Measurements from ENCODE around the gene CST8.

The CST8 gene

DNA sequence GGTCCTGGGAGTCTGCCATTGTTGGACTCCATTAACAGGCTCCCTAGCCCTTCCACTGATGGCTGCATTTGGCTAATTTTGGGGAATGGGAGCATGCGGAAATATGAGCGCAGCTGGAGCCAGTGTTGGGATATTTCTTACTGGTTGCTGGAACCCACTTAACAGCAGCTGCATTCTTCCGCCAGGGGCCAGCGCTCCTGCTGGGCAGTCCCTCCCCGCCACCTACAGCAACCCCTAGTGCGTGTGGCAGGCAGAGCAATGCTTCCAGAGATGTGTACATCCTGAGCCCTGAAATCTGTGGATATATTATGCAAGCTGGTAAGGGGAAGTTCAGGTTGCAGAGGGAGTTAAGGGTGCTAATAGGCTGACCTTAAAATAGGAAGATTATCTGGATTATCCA lies 16.4 kb downstream of the CST8 start:
- Histone ChIP-seq H3K4me1 (ENCODE audit: control extremely low read depth in 1 of 4, control insufficient read depth in 4 of 4, insufficient read depth in 4 of 4, low read length in 3 of 4) (no peaks in the 10 kb centered on the region), H3K27me3 (replicated peaks in 2 of 5; ENCODE audit: control insufficient read depth in 4 of 5, insufficient read depth in 5 of 5, low read length in 4 of 5) (peaks cover 0 to 2% (median 0%) of the 10 kb centered on the region in 5 experiments), H3K4me3 (ENCODE audit: control insufficient read depth in 1 of 7, extremely low read depth in 1 of 7, insufficient read depth in 4 of 7, low read depth in 2 of 7, low read length in 6 of 7) (no peak overlapping the region), H3K9me3 (ENCODE audit: control extremely low read depth in 1 of 5, control insufficient read depth in 4 of 5, insufficient read depth in 2 of 5, low read depth in 1 of 5, low read length in 4 of 5) (no peaks in the 10 kb centered on the region), H3K36me3 (ENCODE audit: control insufficient read depth in 4 of 4, insufficient read depth in 4 of 4, low read length in 3 of 4) (no peaks in the 10 kb centered on the region), H3K27ac (ENCODE audit: insufficient read depth in 1 of 2, low read depth in 1 of 2, low read length in 2 of 2, poor library complexity in 1 of 2, severe bottlenecking in 2 of 2) (no peak overlapping the region)
- WGBS (ENCODE audit: insufficient coverage): 100% methylated on average over 1 of the region's 6 CpGs
- ChIA-PET CTCF (no interaction called here), POLR2A (no interaction called here)
- DNase-seq: no peak

DNA sequence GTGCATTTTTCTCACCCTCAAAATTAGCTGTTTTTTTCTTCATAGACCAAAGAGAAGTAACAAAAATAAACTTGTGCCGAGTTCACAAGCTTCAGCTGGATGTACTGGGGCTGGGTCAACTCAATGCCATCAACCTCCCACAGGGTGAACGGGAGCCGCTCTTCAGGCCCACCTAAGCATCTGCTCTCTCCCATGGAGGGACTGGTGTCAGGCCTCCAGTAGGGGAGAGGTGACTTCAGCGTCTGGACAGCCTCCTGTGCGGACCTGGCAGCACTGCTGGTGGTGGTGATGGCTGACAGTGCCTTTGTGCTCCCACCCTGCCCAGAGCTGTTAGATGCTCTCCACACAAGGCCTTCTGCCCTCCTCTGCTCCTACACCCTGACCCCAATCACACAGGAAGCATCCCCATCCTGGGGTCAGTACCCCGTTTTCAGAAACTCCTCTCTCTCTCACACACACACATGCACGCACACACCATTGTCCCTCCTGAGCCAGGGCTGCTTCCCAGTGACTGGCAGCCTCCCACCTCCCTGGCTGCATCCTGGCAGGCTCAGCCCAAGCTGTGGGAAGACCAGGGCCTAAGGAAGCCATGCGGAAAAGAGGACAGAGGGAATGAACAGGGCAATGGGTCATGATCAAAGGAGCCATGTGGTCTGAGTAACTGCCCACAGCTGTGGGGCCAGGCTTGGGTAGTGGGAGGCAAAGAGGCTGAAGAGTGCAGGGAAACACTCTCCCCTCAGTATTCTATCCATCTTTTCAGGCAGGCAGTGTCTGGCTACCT lies 17.7 kb downstream of the CST8 start:
- Histone ChIP-seq H3K4me3 (ENCODE audit: control insufficient read depth in 1 of 7, extremely low read depth in 1 of 7, insufficient read depth in 4 of 7, low read depth in 2 of 7, low read length in 6 of 7) (no peak overlapping the region), H3K36me3 (ENCODE audit: control insufficient read depth in 4 of 4, insufficient read depth in 4 of 4, low read length in 3 of 4) (no peaks in the 10 kb centered on the region), H3K9me3 (ENCODE audit: control extremely low read depth in 1 of 5, control insufficient read depth in 4 of 5, insufficient read depth in 2 of 5, low read depth in 1 of 5, low read length in 4 of 5) (no peaks in the 10 kb centered on the region), H3K4me1 (ENCODE audit: control extremely low read depth in 1 of 4, control insufficient read depth in 4 of 4, insufficient read depth in 4 of 4, low read length in 3 of 4) (no peaks in the 10 kb centered on the region), H3K27ac (ENCODE audit: insufficient read depth in 1 of 2, low read depth in 1 of 2, low read length in 2 of 2, poor library complexity in 1 of 2, severe bottlenecking in 2 of 2) (no peak overlapping the region), H3K27me3 (replicated peaks in 2 of 5; ENCODE audit: control insufficient read depth in 4 of 5, insufficient read depth in 5 of 5, low read length in 4 of 5) (peaks cover 0 to 2% (median 0%) of the 10 kb centered on the region in 5 experiments)
- no peak for DNase-seq
- ChIA-PET POLR2A (no interaction called here), CTCF (no interaction called here)
- 82% methylated on average over 6 of the region's 8 CpGs for WGBS (ENCODE audit: insufficient coverage)

DNA sequence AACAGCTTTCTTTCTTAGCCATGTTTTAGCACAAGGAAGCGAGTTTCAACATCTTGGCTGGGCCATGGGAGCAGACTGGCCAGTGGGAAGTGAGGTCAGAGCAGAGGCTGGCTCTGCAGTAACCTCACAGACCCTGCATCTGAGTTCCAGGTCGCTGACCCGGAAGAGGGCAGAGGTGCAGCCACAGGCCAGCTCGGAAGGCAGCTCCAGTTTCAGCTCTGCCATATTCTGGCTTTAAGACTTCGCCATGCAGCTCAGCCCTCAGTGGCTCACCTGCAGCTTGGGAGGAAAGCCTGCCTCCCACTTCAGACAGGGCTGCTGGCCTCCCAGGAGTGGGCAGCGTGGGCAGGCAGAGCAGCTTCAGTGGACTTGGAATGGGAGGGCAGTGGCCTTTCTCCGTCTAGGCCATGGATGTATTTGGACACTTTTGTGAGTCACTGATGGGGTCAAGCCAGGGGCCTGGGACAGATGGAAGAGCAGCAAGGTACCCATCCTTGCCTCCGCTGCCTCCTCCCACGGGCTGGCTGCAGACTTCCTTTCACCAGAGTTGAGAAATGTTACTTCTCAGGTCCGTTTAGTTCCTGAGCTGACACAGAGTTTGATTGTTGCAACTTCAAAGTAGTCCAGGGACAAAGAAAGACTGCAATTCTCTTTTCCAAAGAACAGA lies 18.5 kb downstream of the CST8 start:
- H3K4me1 ChIP-seq (ENCODE audit: control extremely low read depth in 1 of 4, control insufficient read depth in 4 of 4, insufficient read depth in 4 of 4, low read length in 3 of 4): no peaks in the 10 kb centered on the region
- no peaks in the 10 kb centered on the region for H3K9me3 ChIP-seq (ENCODE audit: control extremely low read depth in 1 of 5, control insufficient read depth in 4 of 5, insufficient read depth in 2 of 5, low read depth in 1 of 5, low read length in 4 of 5)
- 100% methylated on average over 10 of the region's 10 CpGs for WGBS (ENCODE audit: insufficient coverage)
- H3K27me3 ChIP-seq (replicated peaks in 2 of 5; ENCODE audit: control insufficient read depth in 4 of 5, insufficient read depth in 5 of 5, low read length in 4 of 5): peaks cover 0 to 2% (median 0%) of the 10 kb centered on the region in 5 experiments
- no peak overlapping the region for H3K27ac ChIP-seq (ENCODE audit: insufficient read depth in 1 of 2, low read depth in 1 of 2, low read length in 2 of 2, poor library complexity in 1 of 2, severe bottlenecking in 2 of 2)
- no peaks in the 10 kb centered on the region for H3K36me3 ChIP-seq (ENCODE audit: control insufficient read depth in 4 of 4, insufficient read depth in 4 of 4, low read length in 3 of 4)
- no peak overlapping the region for H3K4me3 ChIP-seq (ENCODE audit: control insufficient read depth in 1 of 7, extremely low read depth in 1 of 7, insufficient read depth in 4 of 7, low read depth in 2 of 7, low read length in 6 of 7)
- DNase-seq: no peak
- ChIA-PET CTCF (no interaction called here), POLR2A (no interaction called here)

- no peak for DNase-seq
- H3K4me1 ChIP-seq (ENCODE audit: control extremely low read depth in 1 of 4, control insufficient read depth in 4 of 4, insufficient read depth in 4 of 4, low read length in 3 of 4): no peaks in the 10 kb centered on the region
- H3K4me3 ChIP-seq (ENCODE audit: control insufficient read depth in 1 of 7, extremely low read depth in 1 of 7, insufficient read depth in 4 of 7, low read depth in 2 of 7, low read length in 6 of 7): no peak overlapping the region
- ChIA-PET CTCF (no interaction called here), POLR2A (no interaction called here)
- no peaks in the 10 kb centered on the region for H3K9me3 ChIP-seq (ENCODE audit: control extremely low read depth in 1 of 5, control insufficient read depth in 4 of 5, insufficient read depth in 2 of 5, low read depth in 1 of 5, low read length in 4 of 5)
- 99% methylated on average over 10 of the region's 12 CpGs for WGBS (ENCODE audit: insufficient coverage)
- peaks cover 0 to 2% (median 0%) of the 10 kb centered on the region in 5 experiments for H3K27me3 ChIP-seq (replicated peaks in 2 of 5; ENCODE audit: control insufficient read depth in 4 of 5, insufficient read depth in 5 of 5, low read length in 4 of 5)
- H3K27ac ChIP-seq (ENCODE audit: insufficient read depth in 1 of 2, low read depth in 1 of 2, low read length in 2 of 2, poor library complexity in 1 of 2, severe bottlenecking in 2 of 2): no peak overlapping the region
- H3K36me3 ChIP-seq (ENCODE audit: control insufficient read depth in 4 of 4, insufficient read depth in 4 of 4, low read length in 3 of 4): no peaks in the 10 kb centered on the region
Observed at GRCh38 chr20:23510000-23510590, 19.2 kb downstream of the CST8 start.

DNA sequence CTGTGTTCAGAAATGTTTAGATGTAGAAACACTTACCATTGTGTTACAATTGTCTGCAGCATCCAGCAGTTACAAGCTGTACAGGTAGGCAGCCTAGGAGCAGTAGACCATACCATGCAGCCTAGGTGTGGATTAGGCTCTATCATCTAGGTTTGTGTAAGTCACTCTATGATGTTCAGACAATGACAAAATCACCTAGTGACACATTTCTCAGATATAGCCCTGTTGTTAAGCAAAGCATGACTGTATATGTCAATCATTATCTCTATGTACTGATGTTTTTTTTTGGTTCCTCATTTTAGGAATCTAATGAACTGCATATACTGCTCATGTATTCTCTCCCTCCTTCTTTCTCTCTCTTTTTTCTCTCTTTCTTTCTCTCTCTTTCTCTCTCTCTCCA lies 22.2 kb downstream of the CST8 start:
- POLR2A ChIA-PET: no interaction called here
- H3K27me3 ChIP-seq (replicated peaks in 2 of 5; ENCODE audit: control insufficient read depth in 4 of 5, insufficient read depth in 5 of 5, low read length in 4 of 5): peaks cover 0 to 1% (median 0%) of the 10 kb centered on the region in 5 experiments
- no peaks in the 10 kb centered on the region for H3K4me1 ChIP-seq (ENCODE audit: control extremely low read depth in 1 of 4, control insufficient read depth in 4 of 4, insufficient read depth in 4 of 4, low read length in 3 of 4)
- H3K27ac ChIP-seq (ENCODE audit: insufficient read depth in 1 of 2, low read depth in 1 of 2, low read length in 2 of 2, poor library complexity in 1 of 2, severe bottlenecking in 2 of 2): no peak overlapping the region
- no peak overlapping the region for H3K4me3 ChIP-seq (ENCODE audit: control insufficient read depth in 1 of 7, extremely low read depth in 1 of 7, insufficient read depth in 4 of 7, low read depth in 2 of 7, low read length in 6 of 7)
- DNase-seq: peak in 1 of 3 donors; percentile 1
- H3K36me3 ChIP-seq (ENCODE audit: control insufficient read depth in 4 of 4, insufficient read depth in 4 of 4, low read length in 3 of 4): no peaks in the 10 kb centered on the region
- no peaks in the 10 kb centered on the region for H3K9me3 ChIP-seq (ENCODE audit: control extremely low read depth in 1 of 5, control insufficient read depth in 4 of 5, insufficient read depth in 2 of 5, low read depth in 1 of 5, low read length in 4 of 5)
- CTCF ChIA-PET: no interaction called here

DNA sequence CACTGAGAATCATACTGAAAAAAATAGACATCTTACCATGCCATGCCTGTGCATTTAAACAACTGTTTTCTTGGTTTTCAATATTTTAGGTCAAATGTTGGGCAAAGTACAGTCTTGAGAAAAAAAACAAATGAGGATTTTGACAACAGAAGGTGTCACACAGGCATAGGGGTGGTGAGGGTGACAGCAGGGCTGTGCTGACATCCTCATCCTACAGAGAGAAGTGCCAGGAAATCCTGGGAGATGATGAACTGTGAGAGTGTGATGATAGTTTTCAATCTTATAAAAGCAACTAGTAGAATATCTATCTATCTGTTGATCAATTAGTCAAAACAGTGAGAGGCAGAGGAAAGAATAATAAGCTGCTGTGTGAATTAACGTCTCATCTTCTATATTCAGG lies 23.9 kb downstream of the CST8 start:
- 100% methylated on average over 1 of the region's 1 CpG for WGBS (ENCODE audit: insufficient coverage)
- H3K4me3 ChIP-seq (ENCODE audit: control insufficient read depth in 1 of 7, extremely low read depth in 1 of 7, insufficient read depth in 4 of 7, low read depth in 2 of 7, low read length in 6 of 7): no peak overlapping the region
- no peaks in the 10 kb centered on the region for H3K9me3 ChIP-seq (ENCODE audit: control extremely low read depth in 1 of 5, control insufficient read depth in 4 of 5, insufficient read depth in 2 of 5, low read depth in 1 of 5, low read length in 4 of 5)
- H3K27ac ChIP-seq (ENCODE audit: insufficient read depth in 1 of 2, low read depth in 1 of 2, low read length in 2 of 2, poor library complexity in 1 of 2, severe bottlenecking in 2 of 2): no peak overlapping the region
- no peaks in the 10 kb centered on the region for H3K4me1 ChIP-seq (ENCODE audit: control extremely low read depth in 1 of 4, control insufficient read depth in 4 of 4, insufficient read depth in 4 of 4, low read length in 3 of 4)
- no peaks in the 10 kb centered on the region for H3K36me3 ChIP-seq (ENCODE audit: control insufficient read depth in 4 of 4, insufficient read depth in 4 of 4, low read length in 3 of 4)
- DNase-seq: no peak
- peaks cover 0 to 1% (median 0%) of the 10 kb centered on the region in 5 experiments for H3K27me3 ChIP-seq (replicated peaks in 2 of 5; ENCODE audit: control insufficient read depth in 4 of 5, insufficient read depth in 5 of 5, low read length in 4 of 5)
- POLR2A ChIA-PET: no interaction called here
- CTCF ChIA-PET: no interaction called here

- H3K36me3 ChIP-seq (ENCODE audit: control insufficient read depth in 4 of 4, insufficient read depth in 4 of 4, low read length in 3 of 4): no peaks in the 10 kb centered on the region
- no peak overlapping the region for H3K4me3 ChIP-seq (ENCODE audit: control insufficient read depth in 1 of 7, extremely low read depth in 1 of 7, insufficient read depth in 4 of 7, low read depth in 2 of 7, low read length in 6 of 7)
- H3K4me1 ChIP-seq (ENCODE audit: control extremely low read depth in 1 of 4, control insufficient read depth in 4 of 4, insufficient read depth in 4 of 4, low read length in 3 of 4): no peaks in the 10 kb centered on the region
- POLR2A ChIA-PET: no interaction called here
- peaks cover 0 to 1% (median 0%) of the 10 kb centered on the region in 5 experiments for H3K27me3 ChIP-seq (replicated peaks in 2 of 5; ENCODE audit: control insufficient read depth in 4 of 5, insufficient read depth in 5 of 5, low read length in 4 of 5)
- 100% methylated on average over 1 of the region's 5 CpGs for WGBS (ENCODE audit: insufficient coverage)
- CTCF ChIA-PET: no interaction called here
- no peak for DNase-seq
- no peaks in the 10 kb centered on the region for H3K9me3 ChIP-seq (ENCODE audit: control extremely low read depth in 1 of 5, control insufficient read depth in 4 of 5, insufficient read depth in 2 of 5, low read depth in 1 of 5, low read length in 4 of 5)
- no peak overlapping the region for H3K27ac ChIP-seq (ENCODE audit: insufficient read depth in 1 of 2, low read depth in 1 of 2, low read length in 2 of 2, poor library complexity in 1 of 2, severe bottlenecking in 2 of 2)
Observed at GRCh38 chr20:23515250-23515939, 24.5 kb downstream of the CST8 start.

Data from common myeloid progenitor, CD34-positive (primary cell).